NCI-H2029 (cell line): ENCODE data around the gene NBPF19.
"Not testable (repeated sequence)": the region's sequence is repeated elsewhere in the genome, so short reads cannot be mapped to it uniquely, and the experiment has no call there.

ENCODE experiments used
- DNase-seq: peaks from one replicate; lab custom pipeline; 2025; lab: John Stamatoyannopoulos, UW

Gene NBPF19, protein sequence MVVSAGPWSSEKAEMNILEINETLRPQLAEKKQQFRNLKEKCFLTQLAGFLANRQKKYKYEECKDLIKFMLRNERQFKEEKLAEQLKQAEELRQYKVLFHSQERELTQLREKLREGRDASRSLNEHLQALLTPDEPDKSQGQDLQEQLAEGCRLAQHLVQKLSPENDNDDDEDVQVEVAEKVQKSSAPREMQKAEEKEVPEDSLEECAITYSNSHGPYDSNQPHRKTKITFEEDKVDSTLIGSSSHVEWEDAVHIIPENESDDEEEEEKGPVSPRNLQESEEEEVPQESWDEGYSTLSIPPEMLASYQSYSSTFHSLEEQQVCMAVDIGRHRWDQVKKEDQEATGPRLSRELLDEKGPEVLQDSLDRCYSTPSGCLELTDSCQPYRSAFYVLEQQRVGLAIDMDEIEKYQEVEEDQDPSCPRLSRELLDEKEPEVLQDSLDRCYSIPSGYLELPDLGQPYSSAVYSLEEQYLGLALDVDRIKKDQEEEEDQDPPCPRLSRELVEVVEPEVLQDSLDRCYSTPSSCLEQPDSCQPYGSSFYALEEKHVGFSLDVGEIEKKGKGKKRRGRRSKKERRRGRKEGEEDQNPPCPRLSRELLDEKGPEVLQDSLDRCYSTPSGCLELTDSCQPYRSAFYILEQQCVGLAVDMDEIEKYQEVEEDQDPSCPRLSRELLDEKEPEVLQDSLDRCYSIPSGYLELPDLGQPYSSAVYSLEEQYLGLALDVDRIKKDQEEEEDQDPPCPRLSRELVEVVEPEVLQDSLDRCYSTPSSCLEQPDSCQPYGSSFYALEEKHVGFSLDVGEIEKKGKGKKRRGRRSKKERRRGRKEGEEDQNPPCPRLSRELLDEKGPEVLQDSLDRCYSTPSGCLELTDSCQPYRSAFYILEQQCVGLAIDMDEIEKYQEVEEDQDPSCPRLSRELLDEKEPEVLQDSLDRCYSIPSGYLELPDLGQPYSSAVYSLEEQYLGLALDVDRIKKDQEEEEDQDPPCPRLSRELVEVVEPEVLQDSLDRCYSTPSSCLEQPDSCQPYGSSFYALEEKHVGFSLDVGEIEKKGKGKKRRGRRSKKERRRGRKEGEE (N-terminal part only)

DNA sequence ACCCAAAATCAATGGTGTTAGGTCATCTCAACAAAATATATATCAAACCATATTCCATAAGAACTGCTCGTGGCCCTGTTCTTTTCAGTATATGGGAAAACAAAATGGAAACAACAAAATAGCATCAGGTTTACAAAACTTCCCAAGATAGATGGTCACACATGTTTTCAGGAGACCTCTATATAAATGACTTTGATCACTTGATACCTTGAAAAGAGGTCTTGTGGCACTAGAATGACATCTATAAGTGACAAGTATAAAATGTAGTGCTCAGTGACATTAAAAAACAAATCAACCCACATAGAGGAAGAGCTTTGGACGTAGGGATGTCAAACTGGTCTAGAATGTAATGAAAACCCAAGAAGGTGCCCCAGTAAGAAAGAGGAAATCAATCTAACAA, at the start of gene NBPF19:
Gene NBPF19 (plus strand): TSS at position 301 of the 400 bp plus-strand sequence. CDS start 888 bp downstream, outside the sequence.
- DNase-seq: not testable (repeated sequence)

DNA sequence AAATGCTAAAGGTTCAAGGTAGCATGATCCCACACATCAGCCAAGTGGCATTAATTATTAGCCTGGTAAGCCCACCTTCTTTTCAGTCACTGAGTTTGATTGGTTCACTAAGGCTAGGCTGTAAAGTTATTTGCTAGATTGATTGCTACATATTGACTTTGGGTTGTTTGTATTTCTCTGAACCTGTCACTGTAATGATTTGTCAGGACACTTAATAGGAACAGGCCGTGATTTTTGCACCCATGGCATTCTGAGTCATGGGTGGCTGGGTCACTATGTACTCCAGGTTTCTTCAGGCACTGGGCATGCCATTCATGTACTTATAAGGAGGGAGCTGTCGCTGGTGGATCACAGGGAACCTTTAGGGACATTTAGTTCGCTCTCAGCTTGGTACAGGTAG, 46.5 kb upstream of the NBPF19 start:
- DNase-seq: not testable (repeated sequence)

DNA sequence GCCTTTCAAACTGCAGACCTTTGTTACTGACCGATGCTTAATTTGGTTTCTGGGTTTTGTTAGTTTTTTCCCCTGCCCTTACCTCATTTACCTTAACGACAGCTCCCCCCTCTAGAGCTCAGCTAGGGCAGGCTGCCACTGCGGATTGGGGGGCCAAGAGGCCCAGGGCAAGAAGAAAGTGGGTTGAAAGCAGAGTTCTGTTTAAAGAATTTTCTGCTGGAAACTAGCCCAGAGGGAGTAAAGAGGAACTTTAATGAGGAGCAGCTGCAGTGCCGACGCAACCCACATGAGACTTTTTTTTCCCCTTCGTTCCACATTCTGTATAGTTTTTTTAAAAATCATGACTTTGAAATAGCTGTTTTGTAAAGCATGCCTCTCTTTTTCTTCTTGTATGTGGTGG, 29.4 kb upstream of the NBPF19 start:
- not testable (repeated sequence) for DNase-seq

DNA sequence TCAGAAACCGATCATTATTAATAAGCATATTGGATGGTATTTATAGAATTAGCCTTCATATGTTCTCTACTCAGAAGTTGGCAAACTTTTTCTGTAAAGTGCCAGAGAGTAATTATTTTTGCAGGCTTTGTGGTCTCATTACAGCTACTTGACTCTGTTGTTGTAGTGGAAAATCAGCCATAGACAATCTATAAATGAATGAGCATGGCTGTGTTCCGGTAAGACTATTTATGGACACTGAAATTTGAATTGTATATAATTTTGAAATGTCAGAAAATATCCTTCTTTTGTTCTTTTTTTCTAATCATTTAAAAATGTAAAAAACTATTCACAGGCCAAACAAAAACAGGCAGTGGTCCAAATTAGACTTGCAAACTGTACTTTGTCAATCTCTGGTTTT, 22.6 kb upstream of the NBPF19 start:
- DNase-seq: not testable (repeated sequence)

DNA sequence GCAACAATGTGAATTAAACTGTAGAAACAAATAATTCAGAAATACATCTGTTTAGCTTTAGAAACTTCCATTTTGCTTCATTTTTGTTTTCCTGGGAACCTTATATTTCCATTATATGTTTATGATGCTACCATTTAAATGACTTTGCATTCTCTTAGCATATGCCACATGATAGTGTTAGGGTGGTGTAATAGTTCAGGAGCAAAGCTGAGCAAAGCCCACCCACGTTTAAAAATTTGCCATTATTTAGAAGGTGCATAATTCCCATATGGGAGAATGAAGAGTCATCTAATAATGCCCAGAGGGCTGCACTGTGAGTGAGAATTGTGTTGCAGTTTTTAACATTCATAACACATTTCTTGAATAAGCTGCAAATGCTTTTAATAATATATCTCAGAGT, 22.2 kb upstream of the NBPF19 start:
- DNase-seq: not testable (repeated sequence)

DNA sequence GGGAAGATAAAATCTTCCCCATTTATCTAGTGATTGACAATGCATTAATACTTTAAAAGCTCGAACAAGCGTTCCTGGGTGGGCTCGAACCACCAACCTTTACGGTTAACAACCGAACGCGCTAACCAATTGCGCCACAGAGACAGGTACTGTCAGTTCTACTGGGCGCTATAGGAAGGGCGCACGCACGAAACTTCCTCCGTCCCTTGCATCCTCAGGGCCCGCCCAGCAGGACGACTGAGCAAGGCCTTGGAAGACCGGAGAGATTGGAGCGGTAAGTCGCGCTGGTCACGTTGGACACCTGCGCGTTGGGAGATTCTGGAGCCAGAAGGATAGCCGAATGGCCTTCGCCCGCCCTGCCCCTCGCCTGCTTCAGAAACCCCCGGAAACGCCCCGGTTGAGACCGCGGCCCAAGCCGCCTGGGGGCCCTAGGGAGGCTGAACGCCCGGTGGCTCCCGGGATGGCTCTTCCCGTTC, 83.5 kb downstream of the NBPF19 start:
- not testable (repeated sequence) for DNase-seq

DNA sequence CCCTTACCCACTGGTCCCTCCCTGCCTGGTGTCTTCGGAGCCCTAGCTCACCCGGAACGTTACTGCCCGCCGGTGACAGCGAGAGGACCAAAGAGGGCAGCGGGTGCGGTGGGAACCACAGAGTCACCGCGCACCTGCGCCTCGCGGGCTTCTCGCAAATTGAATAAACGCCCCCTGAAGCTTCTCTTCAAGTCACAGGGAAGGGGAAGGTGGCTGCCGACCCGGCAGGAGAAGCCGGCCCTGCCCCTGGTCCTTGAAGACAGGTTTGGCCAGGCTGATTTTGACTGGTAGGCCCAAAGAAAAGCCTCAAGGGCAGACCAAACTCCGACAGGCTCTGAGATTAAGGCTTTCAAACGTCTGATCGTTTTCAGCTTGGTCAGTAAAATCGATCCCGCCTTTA, 87.0 kb downstream of the NBPF19 start:
- DNase-seq: not testable (repeated sequence)

DNA sequence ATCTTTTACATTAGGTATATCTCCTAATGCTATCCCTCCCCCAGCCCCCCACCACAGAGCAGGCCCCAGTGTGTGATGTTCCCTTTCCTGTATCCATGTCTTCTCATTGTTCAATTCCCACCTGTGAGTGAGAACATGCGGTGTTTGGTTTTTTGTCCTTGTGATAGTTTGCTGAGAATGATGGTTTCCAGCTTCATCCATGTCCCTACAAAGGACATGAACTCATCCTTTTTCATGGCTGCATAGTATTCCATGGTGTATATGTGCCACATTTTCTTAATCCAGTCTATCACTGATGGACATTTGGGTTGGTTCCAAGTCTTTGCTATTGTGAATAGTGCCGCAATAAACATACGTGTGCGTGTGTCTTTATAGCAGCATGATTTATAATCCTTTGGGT, 90.6 kb downstream of the NBPF19 start:
- DNase-seq: not testable (repeated sequence)

DNA sequence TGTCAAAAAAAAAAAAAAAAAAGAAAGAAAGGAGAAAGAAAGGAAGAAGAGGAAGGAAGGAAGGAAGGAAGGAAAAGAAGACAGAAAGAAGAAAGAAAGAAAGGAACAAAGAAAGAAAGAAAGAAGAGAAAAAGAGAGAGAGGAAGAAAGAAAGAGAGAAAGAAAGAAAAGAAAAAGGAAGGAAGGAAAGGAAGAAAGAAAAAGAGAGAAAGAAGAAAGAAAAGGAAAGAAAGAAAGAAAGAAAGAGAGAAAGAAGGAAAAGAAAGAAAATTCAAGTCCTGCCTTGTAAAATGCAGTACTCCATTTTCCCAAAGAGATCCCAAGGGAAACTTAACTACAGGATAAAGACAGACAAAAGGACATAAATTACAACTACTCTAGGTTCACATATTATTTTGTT, 97.9 kb downstream of the NBPF19 start:
- not testable (repeated sequence) for DNase-seq

DNA sequence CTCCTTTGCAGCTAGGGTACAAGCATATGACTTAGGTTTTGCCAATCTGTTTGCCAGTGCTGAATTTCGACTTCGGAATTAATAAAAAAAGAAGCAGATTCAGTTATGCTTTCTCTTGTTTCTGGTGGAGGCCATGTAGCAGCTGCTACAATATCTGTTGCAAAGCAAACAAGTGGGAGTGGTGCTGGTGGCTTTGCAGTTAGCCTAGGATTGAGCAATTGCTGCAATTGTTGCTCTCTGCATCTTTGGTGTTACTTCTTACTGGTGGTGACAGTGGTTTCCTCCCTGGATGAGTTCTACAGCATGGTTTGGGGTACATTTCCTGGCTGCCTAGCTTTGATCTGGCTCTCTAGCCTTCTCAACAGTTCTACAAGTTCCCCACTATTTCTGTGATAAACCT, 110.7 kb downstream of the NBPF19 start:
- not testable (repeated sequence) for DNase-seq
